SJCRH30 (cell line): ENCODE measurements around the gene SRMS. TPM values are rescaled to one million over a fixed set of nuclear protein-coding genes. Genes with fewer than 3 reads are reported as not detected.
"Not testable (repeated sequence)": the region's sequence is repeated elsewhere in the genome, so short reads cannot be mapped to it uniquely, and the experiment has no call there.

Experiments
- DNase-seq, 2 experiments: peaks; one replicate each; pipeline ENCODE4 v3.0.0-alpha.2; 2015 to 2020
- H3K27ac ChIP-seq: fragments of 250-450 bp; sonication (Bioruptor Pico); 2 replicates; pipeline ENCODE4 v1.5.1; 2020; ENCODE audit warnings: mild to moderate bottlenecking, moderate library complexity
- H3K27me3 ChIP-seq: fragments of 250-450 bp; sonication (Bioruptor Pico); 2 replicates; pipeline ENCODE4 v1.5.1; 2020; ENCODE audit warnings: mild to moderate bottlenecking, moderate library complexity
- H3K36me3 ChIP-seq: fragments of 250-450 bp; sonication (Bioruptor Pico); 2 replicates; pipeline ENCODE4 v1.5.1; 2020; ENCODE audit warnings: mild to moderate bottlenecking, moderate library complexity
- H3K4me1 ChIP-seq: fragments of 250-450 bp; sonication (Bioruptor Pico); 2 replicates; pipeline ENCODE4 v1.5.1; 2020; ENCODE audit warnings: mild to moderate bottlenecking, moderate library complexity
- H3K4me3 ChIP-seq: fragments of 250-450 bp; sonication (Bioruptor Pico); 2 replicates; pipeline ENCODE4 v1.5.1; 2020; ENCODE audit warnings: mild to moderate bottlenecking, moderate library complexity
- H3K9me3 ChIP-seq: fragments of 250-450 bp; sonication (Bioruptor Pico); replicated peaks from 2 replicates; pipeline ENCODE4 v1.5.1; 2020; ENCODE audit warnings: mild to moderate bottlenecking, moderate library complexity
- total RNA-seq: library from RNA; depleted of rRNA; stranded (reverse); fragments of >200 nt; shearing (Covaris generic); gene quantifications from 2 replicates; pipeline ENCODE4 v1.2.3, GENCODE V29; 2014

Gene SRMS
- total RNA-seq, 1 experiment from 2014 or later, result not detected

DNA sequence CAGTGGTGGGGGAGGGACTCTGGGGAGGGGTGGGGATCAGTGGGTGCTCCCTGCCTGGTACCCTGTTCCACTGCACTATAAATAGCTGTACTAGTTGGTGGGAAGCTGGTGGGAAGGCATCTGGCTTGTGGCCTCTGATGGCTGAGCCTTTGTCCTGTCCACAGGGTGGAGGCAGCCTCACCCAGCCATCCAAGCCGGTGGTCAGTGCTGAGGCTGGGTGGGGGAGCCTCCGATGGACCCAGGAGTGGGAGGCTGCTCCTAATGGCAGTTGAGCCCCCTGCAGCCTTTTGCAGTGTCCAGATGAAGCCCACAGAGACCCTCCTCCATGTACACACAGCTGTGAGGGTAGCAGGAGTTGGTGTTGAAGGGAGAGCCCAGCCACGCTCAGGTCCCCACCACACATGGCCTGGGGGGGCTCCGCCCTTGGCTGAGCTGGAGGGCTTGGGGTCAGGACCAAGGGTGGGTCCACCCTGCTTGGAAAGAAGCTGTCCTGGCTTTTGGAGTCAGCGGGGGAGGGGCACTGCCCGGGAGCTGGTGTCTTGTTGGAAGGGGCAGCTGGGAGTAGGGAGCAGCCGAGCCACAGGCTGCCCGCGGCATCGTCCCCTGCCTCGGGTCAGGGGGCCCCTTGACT is 24.5 kb downstream of the SRMS start:
- H3K27ac ChIP-seq, result no peak overlapping the region
- H3K9me3 ChIP-seq, result no peaks in the 10 kb centered on the region
- peak in 1 of 2 experiments; percentile 29 for DNase-seq
- no peak overlapping the region for H3K4me3 ChIP-seq
- peaks cover 23% of the 10 kb centered on the region for H3K36me3 ChIP-seq
- H3K4me1 ChIP-seq, result peaks cover 2% of the 10 kb centered on the region; the same call in 1 of the 2 replicates
- H3K27me3 ChIP-seq, result no peaks in the 10 kb centered on the region

DNA sequence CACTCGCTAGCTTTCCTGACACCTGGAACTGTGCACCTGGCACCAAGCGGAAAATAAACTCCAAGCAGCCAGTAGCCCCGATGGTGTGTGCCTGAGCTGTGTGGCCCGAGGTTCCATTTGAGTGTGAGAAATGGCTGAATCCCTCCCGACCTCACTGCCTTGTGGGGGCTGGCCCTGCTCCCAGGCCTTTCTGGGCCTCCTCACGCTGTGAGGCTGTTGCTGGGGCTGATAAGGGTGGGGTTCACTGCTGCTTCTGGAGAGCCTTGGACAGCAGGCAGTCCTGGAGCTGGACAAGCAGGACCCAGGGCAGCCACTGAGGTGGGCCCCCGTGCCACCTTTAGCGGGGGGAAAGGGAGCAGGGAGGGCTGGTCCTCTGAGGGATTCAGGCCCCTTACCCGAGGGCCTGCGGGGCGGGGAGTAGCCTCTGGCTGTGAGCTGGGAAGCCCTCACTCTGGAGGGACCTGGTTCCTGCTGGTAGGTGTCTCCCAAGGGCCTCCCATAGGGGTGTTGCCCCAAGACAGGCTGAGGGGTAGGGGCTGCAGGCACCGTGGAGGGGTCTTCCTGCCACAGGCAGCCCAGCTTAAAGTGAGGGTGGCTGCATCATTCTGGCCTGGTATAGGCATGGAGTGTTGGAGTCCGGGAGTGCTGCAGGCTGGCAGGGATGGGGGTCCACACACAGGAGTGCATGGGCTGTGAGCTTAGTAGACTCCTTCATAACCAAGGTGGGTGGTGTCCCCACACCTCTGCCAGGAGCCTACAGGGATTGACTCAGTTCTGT is 25.3 kb downstream of the SRMS start:
- Histone ChIP-seq H3K27me3 (no peaks in the 10 kb centered on the region), H3K4me3 (no peak overlapping the region), H3K27ac (no peak overlapping the region), H3K9me3 (no peaks in the 10 kb centered on the region), H3K36me3 (peaks cover 23% of the 10 kb centered on the region), H3K4me1 (peaks cover 2% of the 10 kb centered on the region; the same call in 1 of the 2 replicates)
- peak in 1 of 2 experiments; percentile 14 for DNase-seq

DNA sequence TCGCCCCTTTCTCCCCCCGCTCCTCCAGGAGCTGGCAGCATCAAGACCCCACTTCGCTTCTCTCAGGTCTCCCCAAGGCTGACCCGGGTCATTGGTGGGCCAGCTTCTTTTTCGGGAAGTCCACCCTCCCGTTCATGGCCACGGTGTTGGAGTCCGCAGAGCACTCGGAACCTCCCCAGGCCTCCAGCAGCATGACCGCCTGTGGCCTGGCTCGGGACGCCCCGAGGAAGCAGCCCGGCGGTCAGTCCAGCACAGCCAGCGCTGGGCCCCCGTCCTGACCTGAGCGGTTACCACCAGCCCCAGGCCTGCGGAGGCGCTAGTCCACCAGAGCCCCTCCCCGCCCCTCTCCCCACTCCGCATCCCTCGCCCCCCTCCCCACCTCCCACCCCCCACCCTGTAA is 25.9 kb downstream of the SRMS start:
- Histone ChIP-seq H3K27me3 (no peaks in the 10 kb centered on the region), H3K9me3 (no peaks in the 10 kb centered on the region), H3K4me1 (peaks cover 2% of the 10 kb centered on the region; the same call in 1 of the 2 replicates), H3K4me3 (peak overlapping the region; percentile 81), H3K36me3 (peaks cover 23% of the 10 kb centered on the region), H3K27ac (peak overlapping the region; percentile 80)
- DNase-seq, result peak in 1 of 2 experiments; percentile 23

DNA sequence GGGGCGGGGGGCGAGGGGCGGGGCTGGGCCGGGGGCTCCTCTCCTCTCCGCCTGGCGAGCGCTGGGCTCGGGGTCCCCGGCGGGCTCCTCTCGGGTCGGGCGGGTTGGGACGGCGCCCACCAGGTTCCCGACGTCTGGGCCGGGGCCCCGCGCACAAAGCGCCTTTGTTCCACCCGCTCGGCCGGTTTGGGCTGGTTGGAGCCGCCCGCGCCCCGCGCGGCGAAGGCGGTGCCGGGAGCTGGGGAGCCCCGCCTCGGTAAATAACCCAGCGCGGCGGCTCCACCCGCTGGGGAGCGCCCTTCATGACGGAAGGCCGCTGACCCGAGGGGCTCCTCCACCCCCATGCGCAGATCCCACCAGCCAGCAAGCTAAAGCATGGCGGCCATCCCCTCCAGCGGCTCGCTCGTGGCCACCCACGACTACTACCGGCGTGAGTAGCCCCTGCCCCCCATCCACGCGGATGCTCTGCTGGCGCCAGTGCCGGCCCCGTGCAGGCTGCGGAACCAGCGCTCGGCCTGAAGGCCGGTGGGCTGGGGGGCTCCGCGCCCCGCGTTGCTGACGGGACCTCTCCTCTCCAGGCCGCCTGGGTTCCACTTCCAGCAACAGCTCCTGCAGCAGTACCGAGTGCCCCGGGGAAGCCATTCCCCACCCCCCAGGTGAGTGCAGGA is 26.5 kb downstream of the SRMS start:
- peaks cover 23% of the 10 kb centered on the region for H3K36me3 ChIP-seq
- H3K4me1 ChIP-seq, result peaks cover 2% of the 10 kb centered on the region; the same call in 1 of the 2 replicates
- H3K9me3 ChIP-seq, result no peaks in the 10 kb centered on the region
- H3K4me3 ChIP-seq, result peak overlapping the region; percentile 81
- no peaks in the 10 kb centered on the region for H3K27me3 ChIP-seq
- H3K27ac ChIP-seq, result peak overlapping the region; percentile 80
- peak; percentile 87 to 89 for DNase-seq

DNA sequence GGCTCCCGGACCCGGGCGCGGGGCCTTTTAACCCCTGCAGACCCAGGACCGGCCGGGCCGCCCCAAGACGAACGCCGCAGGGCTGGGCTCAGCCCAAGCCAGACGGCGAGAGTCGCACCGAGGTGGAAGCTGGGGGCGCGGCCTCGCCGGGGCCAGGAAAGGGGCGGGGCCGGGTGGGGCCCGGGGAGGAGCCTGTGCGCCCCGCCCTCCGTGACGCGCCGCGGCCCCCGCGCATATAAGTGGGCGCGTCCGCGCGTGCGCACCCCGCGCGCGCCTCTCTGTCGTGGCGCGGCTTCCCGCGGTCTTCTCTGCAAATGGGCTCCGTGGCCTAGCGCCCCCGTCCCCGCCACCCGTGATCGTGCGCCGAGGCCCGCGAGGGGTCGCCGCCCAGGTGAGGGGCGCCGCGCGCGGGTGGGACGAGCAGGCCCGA is 27.0 kb downstream of the SRMS start, which contains the start of gene PPDPF:
PPDPF (plus strand) TSS at position 262 of the 430 bp plus-strand sequence. CDS start 544 bp downstream, outside the sequence.
- Histone ChIP-seq H3K27ac (peak within 1 kb of the TSS; percentile 80), H3K4me1 (peaks cover 2% of the 10 kb centered on the region; the same call in 1 of the 2 replicates), H3K9me3 (no peaks in the 10 kb centered on the region), H3K36me3 (peaks cover 23% of the 10 kb centered on the region), H3K27me3 (no peaks in the 10 kb centered on the region), H3K4me3 (peak within 1 kb of the TSS; percentile 81)
- peak; percentile 87 to 96 for DNase-seq

DNA sequence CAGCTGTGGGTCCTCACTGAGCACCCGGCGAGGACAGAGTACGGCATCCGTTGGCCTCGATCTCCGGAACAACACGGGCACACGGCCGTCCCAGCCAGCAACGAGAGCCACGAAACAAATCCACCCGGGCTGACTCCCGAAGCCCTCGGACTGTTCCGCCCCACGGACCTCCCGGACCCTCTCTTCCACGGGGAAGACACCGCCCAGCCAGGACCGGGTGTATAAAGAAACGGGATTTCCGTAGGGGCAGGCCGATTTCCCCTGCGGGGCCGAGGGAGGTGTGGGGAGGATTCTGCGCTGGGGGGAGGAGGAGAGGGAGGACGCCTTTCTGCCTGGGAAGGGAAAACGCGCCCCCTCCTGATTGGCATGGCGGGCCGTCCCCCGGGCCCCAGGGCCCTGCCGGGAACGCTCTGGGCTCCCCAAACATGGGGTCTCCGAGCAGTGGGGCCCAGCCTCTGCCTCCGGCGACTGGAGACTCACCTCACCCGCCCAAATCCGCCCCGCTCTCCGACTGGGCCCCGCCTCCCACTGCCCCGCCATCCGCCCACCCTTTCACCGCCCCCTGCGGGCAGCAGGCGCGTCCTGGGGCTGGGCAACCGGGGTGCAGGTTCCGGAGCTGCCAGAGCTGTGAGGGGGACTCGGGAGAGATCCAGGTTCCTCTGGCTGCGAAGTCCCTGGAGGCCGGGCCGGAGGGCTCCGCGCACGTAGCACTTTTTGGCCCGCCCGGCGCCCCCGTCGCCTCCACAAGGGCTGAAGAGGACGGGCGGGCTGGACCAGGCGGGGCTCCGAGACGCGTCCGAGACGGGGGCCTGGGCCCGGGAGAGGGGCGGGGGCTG is 27.7 kb downstream of the SRMS start:
- no peaks in the 10 kb centered on the region for H3K27me3 ChIP-seq
- H3K27ac ChIP-seq, result peak overlapping the region; percentile 80
- peak; percentile 93 to 94 for DNase-seq
- H3K4me3 ChIP-seq, result peak overlapping the region; percentile 81
- H3K4me1 ChIP-seq, result peaks cover 2% of the 10 kb centered on the region; the same call in 1 of the 2 replicates
- peaks cover 23% of the 10 kb centered on the region for H3K36me3 ChIP-seq
- no peaks in the 10 kb centered on the region for H3K9me3 ChIP-seq

DNA sequence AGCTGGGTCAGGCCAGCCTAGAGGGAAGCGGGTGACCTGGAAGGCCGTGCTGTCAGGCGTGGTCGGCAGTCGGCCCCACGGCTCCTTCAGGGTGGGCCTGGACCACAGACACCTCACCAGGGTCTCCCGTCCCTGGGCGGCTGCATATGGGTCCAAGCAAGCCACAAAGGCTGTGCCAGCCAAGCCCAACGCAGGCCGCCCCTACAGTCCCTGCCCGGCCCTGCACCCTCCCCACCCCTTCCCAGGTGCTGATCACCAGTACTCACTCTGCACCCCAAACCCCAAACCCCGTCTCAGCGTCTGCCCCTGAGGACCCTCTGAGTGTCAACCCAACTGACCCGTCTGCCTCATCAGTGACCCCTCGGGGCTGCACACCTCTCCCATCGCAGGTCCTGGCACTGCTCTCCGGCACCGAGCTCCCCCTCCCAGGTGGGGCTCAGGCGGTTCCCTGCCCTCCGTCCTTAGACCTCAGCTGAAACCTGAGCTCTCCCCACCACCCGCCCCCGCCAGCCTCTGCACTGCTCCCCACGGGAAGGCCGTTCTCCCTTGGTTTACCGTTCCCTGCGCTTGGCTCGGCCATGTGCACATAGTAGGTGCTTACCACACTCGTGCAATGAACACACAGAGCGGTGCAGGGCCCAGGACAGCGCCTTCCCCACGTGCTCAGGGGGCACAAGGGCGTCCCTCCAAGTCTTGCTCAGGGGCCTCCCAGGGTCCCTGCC is 28.4 kb downstream of the SRMS start:
- Histone ChIP-seq H3K36me3 (peaks cover 23% of the 10 kb centered on the region), H3K4me1 (peaks cover 2% of the 10 kb centered on the region; the same call in 1 of the 2 replicates), H3K27ac (no peak overlapping the region), H3K9me3 (no peaks in the 10 kb centered on the region), H3K27me3 (no peaks in the 10 kb centered on the region), H3K4me3 (peak overlapping the region; percentile 81)
- DNase-seq, result peak in 1 of 2 experiments; percentile 15

DNA sequence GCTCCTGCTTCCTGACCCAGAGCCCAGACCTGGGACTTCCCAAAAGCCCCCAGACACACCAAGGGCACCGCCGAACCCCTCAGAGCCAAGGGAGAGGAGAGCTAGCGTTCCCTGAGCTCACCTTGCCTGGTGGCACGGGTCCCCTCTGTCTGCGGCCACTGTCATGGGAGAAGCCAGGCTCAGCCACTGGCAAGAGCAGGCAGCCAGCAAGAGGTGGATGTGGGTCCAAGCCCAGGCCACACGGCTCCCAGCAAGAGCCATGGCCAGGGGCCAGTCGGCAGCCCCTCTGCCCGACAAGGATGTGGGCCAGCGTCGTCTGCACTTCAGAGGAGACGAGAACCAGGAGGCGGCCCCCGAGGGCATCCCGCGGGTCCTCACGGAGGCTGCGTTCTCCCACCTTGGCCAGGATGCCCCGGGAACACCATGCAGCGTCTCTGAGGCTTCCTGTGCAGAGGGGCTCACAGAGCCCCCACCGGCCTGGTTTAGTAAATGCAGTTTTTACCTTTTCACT is 29.1 kb downstream of the SRMS start:
- no peaks in the 10 kb centered on the region for H3K27me3 ChIP-seq
- no peak overlapping the region for H3K4me3 ChIP-seq
- peaks cover 2% of the 10 kb centered on the region; the same call in 1 of the 2 replicates for H3K4me1 ChIP-seq
- DNase-seq, result peak in 1 of 2 experiments; percentile 13
- no peaks in the 10 kb centered on the region; the same call in 1 of the 2 replicates for H3K9me3 ChIP-seq
- no peak overlapping the region for H3K27ac ChIP-seq
- H3K36me3 ChIP-seq, result peaks cover 19% of the 10 kb centered on the region

DNA sequence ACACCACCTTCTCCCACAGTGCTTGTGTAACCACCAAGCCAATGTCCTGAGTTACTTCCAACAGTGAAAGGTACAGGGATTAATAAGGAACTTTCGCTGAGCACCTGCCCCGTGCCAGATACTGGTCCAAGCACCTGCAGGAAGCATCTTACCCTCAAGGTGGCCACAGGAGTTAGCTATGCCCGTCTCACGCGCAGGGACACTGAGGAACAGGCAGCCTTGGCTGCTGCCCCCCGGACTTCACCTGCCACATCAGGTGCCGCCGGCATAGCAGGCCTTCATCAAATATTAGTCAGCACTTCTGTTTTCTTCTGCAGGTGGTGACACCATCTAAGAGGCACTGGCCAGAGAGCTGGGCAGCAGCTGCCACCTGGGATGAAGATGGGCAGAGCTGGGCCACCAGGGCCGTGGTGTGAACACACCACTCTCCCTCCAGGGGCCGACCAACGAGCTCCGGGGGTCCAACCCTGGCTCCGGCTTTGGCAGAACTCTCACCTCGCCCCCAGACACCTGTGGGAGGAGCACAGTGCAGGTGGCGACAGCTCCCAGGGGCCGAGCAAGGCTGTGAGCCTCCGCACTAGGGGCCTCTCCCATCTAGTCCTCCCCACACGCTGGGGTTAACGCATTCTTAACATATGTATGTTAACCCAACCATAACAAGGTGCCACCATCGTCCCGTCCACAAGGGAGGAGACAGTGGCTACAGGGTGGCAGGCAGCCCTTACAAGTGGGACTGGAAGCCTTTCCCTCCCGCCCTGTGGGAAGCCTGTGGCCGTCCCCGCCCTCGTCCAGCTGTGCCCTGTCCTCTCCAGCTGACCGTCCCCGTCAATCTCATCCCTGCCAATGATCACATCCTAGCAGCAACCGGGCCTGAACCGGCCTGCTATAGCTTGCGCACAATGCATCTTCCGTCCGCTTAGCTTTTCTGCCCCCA is 29.9 kb downstream of the SRMS start:
- Histone ChIP-seq H3K4me1 (peaks cover 2% of the 10 kb centered on the region; the same call in 1 of the 2 replicates), H3K36me3 (peaks cover 13% of the 10 kb centered on the region), H3K9me3 (peaks cover 5% of the 10 kb centered on the region; the same call in 1 of the 2 replicates), H3K27ac (no peak overlapping the region), H3K27me3 (0 out of 2 replicates have a peak, but pooled peaks cover 3% of the 10 kb centered on the region), H3K4me3 (no peak overlapping the region)
- DNase-seq, result peak in 1 of 2 experiments; percentile 24

DNA sequence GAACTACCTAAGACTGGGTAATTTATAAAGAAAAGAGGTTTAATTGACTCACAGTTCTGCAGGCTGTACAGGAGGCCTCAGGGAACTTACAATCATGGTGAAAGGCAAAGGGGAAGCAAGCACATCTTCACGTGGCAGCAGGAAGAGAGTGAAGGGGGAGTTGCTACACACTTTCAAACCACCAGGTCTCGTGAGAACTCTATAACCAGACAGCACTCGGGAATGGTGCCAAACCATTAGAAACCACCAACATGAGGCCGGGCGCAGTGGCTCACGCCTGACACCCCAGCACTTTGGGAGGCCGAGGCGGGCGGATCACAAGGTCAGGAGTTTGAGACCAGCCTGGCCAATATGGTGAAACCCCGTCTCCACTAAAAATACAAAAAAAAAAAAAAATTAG is 33.0 kb downstream of the SRMS start:
- Histone ChIP-seq H3K27me3 (peaks cover 22% of the 10 kb centered on the region), H3K9me3 (peaks cover 12% of the 10 kb centered on the region)
- DNase-seq, result peak; percentile 24 to 48
- not testable (repeated sequence) for H3K27ac ChIP-seq, H3K36me3 ChIP-seq, H3K4me1 ChIP-seq, H3K4me3 ChIP-seq

DNA sequence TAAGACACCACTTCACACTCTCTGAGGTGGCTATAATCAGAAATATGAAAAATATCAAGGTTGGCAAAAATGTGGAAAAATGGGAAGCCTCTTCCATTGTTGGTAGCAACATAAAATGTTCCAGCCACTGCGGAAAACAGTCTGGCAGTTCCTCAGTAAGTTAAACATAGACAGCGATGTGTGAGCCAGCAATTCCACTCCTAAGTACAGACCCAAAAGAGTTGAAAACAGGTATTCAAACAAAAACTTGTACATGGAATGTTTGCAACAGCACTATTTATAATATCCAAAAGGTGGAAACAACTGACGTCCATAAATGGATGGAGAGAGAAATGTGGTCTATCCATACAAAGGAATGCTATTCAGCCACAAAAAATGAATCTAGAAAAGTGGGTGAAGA is 34.3 kb downstream of the SRMS start:
- H3K9me3 ChIP-seq, result peaks cover 15% of the 10 kb centered on the region
- H3K27me3 ChIP-seq, result peaks cover 29% of the 10 kb centered on the region
- H3K27ac ChIP-seq, result no peak overlapping the region
- no peak for DNase-seq
- H3K4me3 ChIP-seq, result no peak overlapping the region
- no peaks in the 10 kb centered on the region for H3K4me1 ChIP-seq
- H3K36me3 ChIP-seq, result no peaks in the 10 kb centered on the region

DNA sequence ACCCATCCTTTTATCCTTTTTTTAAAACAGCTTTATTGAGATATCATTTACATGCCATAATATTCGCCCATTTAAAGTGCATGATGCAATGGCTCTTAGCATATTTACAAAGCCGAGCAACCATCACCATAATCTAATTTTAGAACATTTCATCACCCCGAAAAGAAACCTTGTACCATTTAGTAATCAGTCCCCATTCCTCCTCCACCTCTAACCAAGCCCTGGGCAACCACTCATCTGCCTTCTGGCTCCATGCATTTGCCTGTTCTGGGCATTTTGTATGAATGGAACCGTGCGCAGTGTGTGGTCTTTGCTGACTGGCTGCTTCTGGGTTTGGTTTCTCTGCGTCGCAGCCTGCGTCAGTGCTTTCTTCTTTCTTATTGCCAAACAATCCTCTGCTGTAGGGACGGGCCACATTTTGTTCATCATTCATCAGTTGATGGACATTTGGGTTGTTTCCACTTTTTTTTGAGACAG is 38.4 kb downstream of the SRMS start:
- Histone ChIP-seq H3K27ac (no peak overlapping the region), H3K27me3 (peaks cover 29% of the 10 kb centered on the region), H3K9me3 (peaks cover 15% of the 10 kb centered on the region), H3K4me1 (no peaks in the 10 kb centered on the region), H3K36me3 (no peaks in the 10 kb centered on the region), H3K4me3 (no peak overlapping the region)
- no peak for DNase-seq
